A673 (cell line): ENCODE data around the gene KIAA1549. TPM values are rescaled to one million over a fixed set of nuclear protein-coding genes. Genes with fewer than 3 reads are reported as not detected.

ENCODE experiments used
- BruUV-seq: library from RNA; stranded (reverse); fragments of 400-500 nt; replicated peaks from 2 replicates; lab custom pipeline; 2021; lab: Mats Ljungman, UMichigan
- CTCF ChIA-PET: fragments of 300-600 bp; sonication (Branson Sonifier 250); formaldehyde crosslinking; loops from one replicate; lab custom pipeline; 2022; ENCODE audit warnings: antibody characterized with exemption; lab: Charles Lee
- POLR2A ChIA-PET: fragments of 300-600 bp; sonication (Branson Sonifier 250); formaldehyde crosslinking; loops from one replicate; lab custom pipeline; 2022; ENCODE audit warnings: antibody characterized with exemption; ENCODE audit not compliant: low non-redundant PET; lab: Charles Lee
- DNase-seq: peaks from one replicate; pipeline ENCODE4 v3.0.0-alpha.2; 2015; ENCODE audit warnings: low spot score
- H3K27ac ChIP-seq: fragments of 200-600 bp; sonication (generic); 2 replicates; pipeline ENCODE4 v1.5.1; 2016; ENCODE audit warnings: mixed run types, low read depth, mild to moderate bottlenecking, mixed read lengths, antibody characterized with exemption, low read length; ENCODE audit not compliant: poor library complexity, severe bottlenecking
- H3K27me3 ChIP-seq: fragments of 200-600 bp; sonication (generic); replicated peaks from 2 replicates; pipeline ENCODE4 v1.6.1; 2017; ENCODE audit warnings: mixed run types, low read depth, mild to moderate bottlenecking, mixed read lengths, antibody characterized with exemption, low read length; ENCODE audit not compliant: insufficient read depth, poor library complexity
- H3K36me3 ChIP-seq: fragments of 200-600 bp; sonication (generic); 2 replicates; pipeline ENCODE4 v1.6.1; 2016; ENCODE audit warnings: mixed run types, mild to moderate bottlenecking, mixed read lengths, antibody characterized with exemption, low read length; ENCODE audit not compliant: insufficient read depth, poor library complexity, severe bottlenecking
- H3K4me1 ChIP-seq: fragments of 200-600 bp; sonication (generic); 2 replicates; pipeline ENCODE4 v1.6.1; 2017; ENCODE audit warnings: mixed run types, mild to moderate bottlenecking, mixed read lengths, antibody characterized with exemption, low read length; ENCODE audit not compliant: insufficient read depth, poor library complexity, severe bottlenecking
- H3K4me3 ChIP-seq: fragments of 200-600 bp; sonication (generic); 2 replicates; pipeline ENCODE4 v1.5.1; 2016; ENCODE audit warnings: low read depth, mixed run types, mild to moderate bottlenecking, mixed read lengths, low read length; ENCODE audit not compliant: poor library complexity, severe bottlenecking
- H3K9me3 ChIP-seq: fragments of 200-600 bp; sonication (generic); 2 replicates; pipeline ENCODE4 v1.6.1; 2016; ENCODE audit warnings: mixed run types, low read depth, mild to moderate bottlenecking, mixed read lengths, antibody characterized with exemption, low read length; ENCODE audit not compliant: poor library complexity, severe bottlenecking
- CTCF ChIP-seq: fragments of 300-800, 200-600 bp; sonication (generic); conservative IDR thresholded peaks from 2 replicates; pipeline ENCODE4 v1.5.1; 2017; ENCODE audit warnings: low read depth, mild to moderate bottlenecking, antibody characterized with exemption, low read length, moderate library complexity, mixed read lengths
- EZH2 ChIP-seq: fragments of 200-600 bp; sonication (generic); IDR thresholded peaks from 2 replicates; pipeline ENCODE4 v1.6.1; 2017; ENCODE audit warnings: borderline replicate concordance, low read depth, mild to moderate bottlenecking, mixed read lengths, antibody characterized with exemption, low read length; ENCODE audit not compliant: poor library complexity, severe bottlenecking
- intact Hi-C: fragments of 100-400 bp; cut with micrococcal nuclease; formaldehyde crosslinking; loops from one replicate; pipeline ENCODE4 v1.10.0; 2022; ENCODE audit not compliant: unreplicated experiment
- total RNA-seq: library from RNA; stranded (reverse); gene quantifications from 2 replicates; pipeline ENCODE4 v1.2.3, GENCODE V29; 2021

Gene KIAA1549
- total RNA-seq, 1 experiment from 2014 or later, result 2.5 TPM

GRCh38 chr7:138964624-138965436 lies 16.4 kb downstream of the KIAA1549 start:
- Histone ChIP-seq H3K9me3 (no peaks in the 10 kb centered on the region), H3K27me3 (no peaks in the 10 kb centered on the region), H3K27ac (no peak overlapping the region), H3K36me3 (no peaks in the 10 kb centered on the region), H3K4me1 (no peaks in the 10 kb centered on the region), H3K4me3 (no peak overlapping the region)
- intact Hi-C loops, result no loop called here
- DNase-seq, result no peak
- ChIA-PET CTCF (no interaction called here), POLR2A (no interaction called here)
- BruUV-seq, result no TSS peak
- TF ChIP-seq CTCF, result no peak
- no peak for TF ChIP-seq EZH2

DNA sequence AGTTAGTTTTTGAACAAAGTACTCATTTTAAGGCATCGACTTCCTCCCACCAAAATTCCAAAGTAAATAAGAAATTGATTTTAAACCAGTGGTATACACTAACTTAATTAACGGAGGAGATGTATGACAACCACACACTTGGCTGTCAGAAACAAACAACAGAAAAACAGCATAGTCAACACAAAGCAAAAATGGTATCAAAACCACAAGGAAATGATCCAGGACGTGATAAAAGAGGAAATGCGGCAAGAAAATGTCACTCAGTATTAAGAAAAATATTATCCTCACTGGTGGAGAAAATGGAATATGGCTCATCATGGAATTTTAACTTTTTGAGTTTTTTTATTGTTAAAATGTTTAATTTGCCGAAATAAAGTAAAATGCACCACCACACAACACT lies 17.5 kb downstream of the KIAA1549 start:
- no peak for TF ChIP-seq CTCF
- no peak for TF ChIP-seq EZH2
- intact Hi-C loops, result no loop called here
- H3K4me3 ChIP-seq, result no peak overlapping the region
- no TSS peak for BruUV-seq
- POLR2A ChIA-PET, result no interaction called here
- H3K36me3 ChIP-seq, result no peaks in the 10 kb centered on the region
- no peak for DNase-seq
- no peaks in the 10 kb centered on the region for H3K27me3 ChIP-seq
- no peaks in the 10 kb centered on the region for H3K9me3 ChIP-seq
- H3K4me1 ChIP-seq, result no peaks in the 10 kb centered on the region
- no peak overlapping the region for H3K27ac ChIP-seq
- CTCF ChIA-PET, result no interaction called here

DNA sequence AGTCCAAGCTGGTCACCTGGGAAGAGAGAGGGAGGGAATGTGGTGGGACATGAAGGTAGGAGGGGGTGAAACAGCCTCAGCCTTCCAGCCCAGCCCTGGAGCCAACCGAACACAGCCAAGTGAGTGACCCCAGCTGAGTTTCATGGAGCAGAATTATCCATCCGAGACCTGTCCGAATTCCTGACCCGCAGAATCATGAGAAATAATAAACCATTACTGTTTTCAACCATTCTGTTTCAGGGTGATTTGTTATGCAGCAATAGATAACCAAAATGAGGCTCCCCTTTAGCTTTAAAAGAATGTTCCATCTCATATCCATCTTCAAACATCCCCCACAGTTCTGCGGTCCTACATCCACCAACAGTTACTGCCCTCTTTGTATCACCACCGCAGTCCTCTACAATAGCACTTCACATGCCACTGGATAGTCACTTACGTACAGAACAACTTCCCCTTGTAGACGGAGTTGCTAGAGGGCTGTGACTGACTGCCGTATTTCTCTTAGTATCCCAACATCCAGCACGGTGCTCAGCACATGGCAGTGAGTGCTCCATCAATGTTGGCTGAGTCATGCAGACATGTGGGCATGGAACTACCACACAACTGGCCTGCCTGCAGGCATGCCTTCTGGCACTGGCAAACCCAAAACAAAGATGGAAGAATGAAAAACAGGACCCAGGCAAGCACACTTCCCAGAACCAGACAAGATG lies 18.5 kb downstream of the KIAA1549 start:
- BruUV-seq, result no TSS peak

More for the DNA sequence above, 18.5 kb downstream of the KIAA1549 start:
- H3K9me3 ChIP-seq, result no peaks in the 10 kb centered on the region
- no peaks in the 10 kb centered on the region for H3K36me3 ChIP-seq
- intact Hi-C loops, result no loop called here
- no peak overlapping the region for H3K27ac ChIP-seq
- TF ChIP-seq EZH2, result no peak
- TF ChIP-seq CTCF, result no peak
- H3K27me3 ChIP-seq, result no peaks in the 10 kb centered on the region
- no peaks in the 10 kb centered on the region for H3K4me1 ChIP-seq
- ChIA-PET POLR2A (no interaction called here), CTCF (no interaction called here)
- no peak for DNase-seq
- no peak overlapping the region for H3K4me3 ChIP-seq
